ENCODE measurements around the gene HGS. TPM values are rescaled to one million over a fixed set of nuclear protein-coding genes. Genes with fewer than 3 reads are reported as not detected.

The HGS gene
- total and polyA plus RNA-seq, 2 of the 13 experiments (the other 11 are each of a cell fraction or from before 2014, with no cell fraction given) = 73.3 to 78.1 TPM

GRCh38 chr17:81710514-81711308 is 26.9 kb downstream of the HGS start (continued):
- TF ChIP-seq, protein P1, sequence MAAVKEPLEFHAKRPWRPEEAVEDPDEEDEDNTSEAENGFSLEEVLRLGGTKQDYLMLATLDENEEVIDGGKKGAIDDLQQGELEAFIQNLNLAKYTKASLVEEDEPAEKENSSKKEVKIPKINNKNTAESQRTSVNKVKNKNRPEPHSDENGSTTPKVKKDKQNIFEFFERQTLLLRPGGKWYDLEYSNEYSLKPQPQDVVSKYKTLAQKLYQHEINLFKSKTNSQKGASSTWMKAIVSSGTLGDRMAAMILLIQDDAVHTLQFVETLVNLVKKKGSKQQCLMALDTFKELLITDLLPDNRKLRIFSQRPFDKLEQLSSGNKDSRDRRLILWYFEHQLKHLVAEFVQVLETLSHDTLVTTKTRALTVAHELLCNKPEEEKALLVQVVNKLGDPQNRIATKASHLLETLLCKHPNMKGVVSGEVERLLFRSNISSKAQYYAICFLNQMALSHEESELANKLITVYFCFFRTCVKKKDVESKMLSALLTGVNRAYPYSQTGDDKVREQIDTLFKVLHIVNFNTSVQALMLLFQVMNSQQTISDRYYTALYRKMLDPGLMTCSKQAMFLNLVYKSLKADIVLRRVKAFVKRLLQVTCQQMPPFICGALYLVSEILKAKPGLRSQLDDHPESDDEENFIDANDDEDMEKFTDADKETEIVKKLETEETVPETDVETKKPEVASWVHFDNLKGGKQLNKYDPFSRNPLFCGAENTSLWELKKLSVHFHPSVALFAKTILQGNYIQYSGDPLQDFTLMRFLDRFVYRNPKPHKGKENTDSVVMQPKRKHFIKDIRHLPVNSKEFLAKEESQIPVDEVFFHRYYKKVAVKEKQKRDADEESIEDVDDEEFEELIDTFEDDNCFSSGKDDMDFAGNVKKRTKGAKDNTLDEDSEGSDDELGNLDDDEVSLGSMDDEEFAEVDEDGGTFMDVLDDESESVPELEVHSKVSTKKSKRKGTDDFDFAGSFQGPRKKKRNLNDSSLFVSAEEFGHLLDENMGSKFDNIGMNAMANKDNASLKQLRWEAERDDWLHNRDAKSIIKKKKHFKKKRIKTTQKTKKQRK (IDR thresholded peaks at IDR 0.05; ENCODE audit: low read length) = no peak
- TF ChIP-seq CCAR2 (optimal IDR thresholded peaks at IDR 0.05; ENCODE audit: low read depth, low read length) (no peak), GATAD2A (CRISPR knock-in tag; IDR thresholded peaks at IDR 0.05) (no peak; the same call in 1 of the 2 replicates), SP1 (IDR thresholded peaks at IDR 0.05) (no peak), SP1 (CRISPR knock-in tag; IDR thresholded peaks at IDR 0.05) (no peak), HMGXB3 (CRISPR knock-in tag; IDR thresholded peaks at IDR 0.05; ENCODE audit: borderline replicate concordance) (no peak), PHF20 (CRISPR knock-in tag; IDR thresholded peaks at IDR 0.05) (no peak), TMF1 (CRISPR knock-in tag; IDR thresholded peaks at IDR 0.05; ENCODE audit: low read depth) (no peak), ZNF468 (CRISPR knock-in tag; IDR thresholded peaks at IDR 0.05) (no peak), HDAC2 (CRISPR knock-in tag; IDR thresholded peaks at IDR 0.05) (no peak), FLYWCH1 (CRISPR knock-in tag; IDR thresholded peaks at IDR 0.05) (no peak), NPAS2 (CRISPR knock-in tag; IDR thresholded peaks at IDR 0.05; ENCODE audit: borderline replicate concordance) (no peak)
- TF ChIP-seq, protein P2, sequence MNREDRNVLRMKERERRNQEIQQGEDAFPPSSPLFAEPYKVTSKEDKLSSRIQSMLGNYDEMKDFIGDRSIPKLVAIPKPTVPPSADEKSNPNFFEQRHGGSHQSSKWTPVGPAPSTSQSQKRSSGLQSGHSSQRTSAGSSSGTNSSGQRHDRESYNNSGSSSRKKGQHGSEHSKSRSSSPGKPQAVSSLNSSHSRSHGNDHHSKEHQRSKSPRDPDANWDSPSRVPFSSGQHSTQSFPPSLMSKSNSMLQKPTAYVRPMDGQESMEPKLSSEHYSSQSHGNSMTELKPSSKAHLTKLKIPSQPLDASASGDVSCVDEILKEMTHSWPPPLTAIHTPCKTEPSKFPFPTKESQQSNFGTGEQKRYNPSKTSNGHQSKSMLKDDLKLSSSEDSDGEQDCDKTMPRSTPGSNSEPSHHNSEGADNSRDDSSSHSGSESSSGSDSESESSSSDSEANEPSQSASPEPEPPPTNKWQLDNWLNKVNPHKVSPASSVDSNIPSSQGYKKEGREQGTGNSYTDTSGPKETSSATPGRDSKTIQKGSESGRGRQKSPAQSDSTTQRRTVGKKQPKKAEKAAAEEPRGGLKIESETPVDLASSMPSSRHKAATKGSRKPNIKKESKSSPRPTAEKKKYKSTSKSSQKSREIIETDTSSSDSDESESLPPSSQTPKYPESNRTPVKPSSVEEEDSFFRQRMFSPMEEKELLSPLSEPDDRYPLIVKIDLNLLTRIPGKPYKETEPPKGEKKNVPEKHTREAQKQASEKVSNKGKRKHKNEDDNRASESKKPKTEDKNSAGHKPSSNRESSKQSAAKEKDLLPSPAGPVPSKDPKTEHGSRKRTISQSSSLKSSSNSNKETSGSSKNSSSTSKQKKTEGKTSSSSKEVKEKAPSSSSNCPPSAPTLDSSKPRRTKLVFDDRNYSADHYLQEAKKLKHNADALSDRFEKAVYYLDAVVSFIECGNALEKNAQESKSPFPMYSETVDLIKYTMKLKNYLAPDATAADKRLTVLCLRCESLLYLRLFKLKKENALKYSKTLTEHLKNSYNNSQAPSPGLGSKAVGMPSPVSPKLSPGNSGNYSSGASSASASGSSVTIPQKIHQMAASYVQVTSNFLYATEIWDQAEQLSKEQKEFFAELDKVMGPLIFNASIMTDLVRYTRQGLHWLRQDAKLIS (CRISPR knock-in tag; IDR thresholded peaks at IDR 0.05) = no peak
- TF ChIP-seq, protein P3, sequence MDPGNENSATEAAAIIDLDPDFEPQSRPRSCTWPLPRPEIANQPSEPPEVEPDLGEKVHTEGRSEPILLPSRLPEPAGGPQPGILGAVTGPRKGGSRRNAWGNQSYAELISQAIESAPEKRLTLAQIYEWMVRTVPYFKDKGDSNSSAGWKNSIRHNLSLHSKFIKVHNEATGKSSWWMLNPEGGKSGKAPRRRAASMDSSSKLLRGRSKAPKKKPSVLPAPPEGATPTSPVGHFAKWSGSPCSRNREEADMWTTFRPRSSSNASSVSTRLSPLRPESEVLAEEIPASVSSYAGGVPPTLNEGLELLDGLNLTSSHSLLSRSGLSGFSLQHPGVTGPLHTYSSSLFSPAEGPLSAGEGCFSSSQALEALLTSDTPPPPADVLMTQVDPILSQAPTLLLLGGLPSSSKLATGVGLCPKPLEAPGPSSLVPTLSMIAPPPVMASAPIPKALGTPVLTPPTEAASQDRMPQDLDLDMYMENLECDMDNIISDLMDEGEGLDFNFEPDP (CRISPR knock-in tag; conservative IDR thresholded peaks at IDR 0.05) = no peak
- TF ChIP-seq, protein P4, sequence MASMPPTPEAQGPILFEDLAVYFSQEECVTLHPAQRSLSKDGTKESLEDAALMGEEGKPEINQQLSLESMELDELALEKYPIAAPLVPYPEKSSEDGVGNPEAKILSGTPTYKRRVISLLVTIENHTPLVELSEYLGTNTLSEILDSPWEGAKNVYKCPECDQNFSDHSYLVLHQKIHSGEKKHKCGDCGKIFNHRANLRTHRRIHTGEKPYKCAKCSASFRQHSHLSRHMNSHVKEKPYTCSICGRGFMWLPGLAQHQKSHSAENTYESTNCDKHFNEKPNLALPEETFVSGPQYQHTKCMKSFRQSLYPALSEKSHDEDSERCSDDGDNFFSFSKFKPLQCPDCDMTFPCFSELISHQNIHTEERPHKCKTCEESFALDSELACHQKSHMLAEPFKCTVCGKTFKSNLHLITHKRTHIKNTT (CRISPR knock-in tag; IDR thresholded peaks at IDR 0.05) = no peak
